T-cell (primary cell): Measurements from ENCODE around the gene PRMT5. TPM values are rescaled to one million over a fixed set of nuclear protein-coding genes. Genes with fewer than 3 reads are reported as not detected.
A peak's percentile ranks its signal among the peaks of the same experiment; 100 is the strongest.

Experiments
- ATAC-seq, 4 experiments: fragments of 200-7000 bp in 3 of 4; fragments of 150-1000 bp in 1 of 4; cut with Tn5 transposase; replicated peaks in 1 of 4; 1 replicate in 3 of 4; 2 replicates in 1 of 4; pipeline ENCODE4 v1.10.0; 2021; ENCODE audit warnings: moderate library complexity in 3 of 4, mild to moderate bottlenecking in 2 of 4, moderate number of reproducible peaks in 1 of 4
- CTCF ChIA-PET, 2 donors: fragments of 300-600 bp; sonication (Branson Sonifier 250); formaldehyde crosslinking; loops; one replicate each; lab custom pipeline; 2022; ENCODE audit warnings: antibody characterized with exemption in 2 of 2; lab: Charles Lee
- POLR2A ChIA-PET, 2 donors: fragments of 300-600 bp; sonication (Branson Sonifier 250); formaldehyde crosslinking; loops; one replicate each; lab custom pipeline; 2022; ENCODE audit warnings: antibody characterized with exemption in 2 of 2; lab: Charles Lee
- DNase-seq, 35 experiments: peaks; one replicate each; pipeline versions ENCODE4 v3.0.0 to v3.0.0-alpha.2; 2013 to 2023
- H3K27ac ChIP-seq: one replicate; pipeline ENCODE4 v1.5.1; 2013; ENCODE audit warnings: low read length
- H3K27me3 ChIP-seq, 2 experiments: replicated peaks in 1 of 2; 1 replicate in 1 of 2; 2 replicates in 1 of 2; pipeline versions ENCODE4 v1.6.1 to v1.7.0; 2013; ENCODE audit warnings: low read length in 1 of 2, mixed read lengths in 1 of 2; ENCODE audit not compliant: control insufficient read depth in 2 of 2, insufficient read depth in 2 of 2; ENCODE audit errors: extremely low read depth in 1 of 2
- H3K36me3 ChIP-seq, 2 donors: 1 replicate in 1 of 2; 2 replicates in 1 of 2; pipeline versions ENCODE4 v1.6.1 to v1.7.0; 2013; ENCODE audit warnings: low read length in 1 of 2; ENCODE audit not compliant: control insufficient read depth in 2 of 2, insufficient read depth in 1 of 2; ENCODE audit errors: extremely low read depth in 1 of 2
- H3K4me1 ChIP-seq, 2 experiments: 1 replicate in 1 of 2; 2 replicates in 1 of 2; pipeline versions ENCODE4 v1.6.1 to v1.7.0; 2013; ENCODE audit warnings: low read length in 2 of 2, mixed read lengths in 1 of 2; ENCODE audit not compliant: insufficient read depth in 2 of 2, control insufficient read depth in 1 of 2; ENCODE audit errors: extremely low read depth in 1 of 2
- H3K4me3 ChIP-seq, 2 donors: 1 replicate in 1 of 2; 2 replicates in 1 of 2; pipeline versions ENCODE4 v1.5.1 to v1.7.0; 2013; ENCODE audit warnings: mild to moderate bottlenecking in 2 of 2, low read length in 1 of 2, moderate library complexity in 1 of 2; ENCODE audit not compliant: control insufficient read depth in 1 of 2; ENCODE audit errors: extremely low read depth in 1 of 2
- H3K9me3 ChIP-seq: 2 replicates; pipeline ENCODE4 v1.7.0; 2013
- H3K27ac Mint-ChIP-seq, 2 donors: one replicate each; pipeline ENCODE4 v1.8.0; 2020 to 2021; ENCODE audit warnings: mild to moderate bottlenecking in 2 of 2, mixed read lengths in 2 of 2
- H3K27me3 Mint-ChIP-seq, 2 donors: one replicate each; pipeline ENCODE4 v1.8.0; 2021 to 2022; ENCODE audit warnings: mixed read lengths in 2 of 2
- H3K36me3 Mint-ChIP-seq: one replicate; pipeline ENCODE4 v1.8.0; 2021; ENCODE audit warnings: mixed read lengths
- H3K4me1 Mint-ChIP-seq, 3 donors: one replicate each; pipeline ENCODE4 v1.8.0; 2020 to 2022; ENCODE audit warnings: mixed read lengths in 3 of 3, mild to moderate bottlenecking in 1 of 3
- H3K4me3 Mint-ChIP-seq, 3 donors: one replicate each; pipeline ENCODE4 v1.8.0; 2020 to 2022; ENCODE audit warnings: mild to moderate bottlenecking in 3 of 3, mixed read lengths in 3 of 3, moderate library complexity in 3 of 3
- H3K9me3 Mint-ChIP-seq, 3 donors: one replicate each; pipeline ENCODE4 v1.8.0; 2020 to 2022; ENCODE audit warnings: mixed read lengths in 3 of 3
- WGBS: methylation state at CpG from one replicate; pipeline ENCODE4 v1.1.5; 2013; ENCODE audit warnings: missing lambda C conversion rate; ENCODE audit not compliant: insufficient coverage; 5-methylcytosine and 5-hydroxymethylcytosine counted together
- total RNA-seq, 35 experiments: library from RNA in 6 of 35; stranded (reverse) in 6 of 35; fragments of 120-200 nt in 1 of 35; gene quantifications; one replicate each; pipeline versions ENCODE4 v1.2.1 to v1.2.4 and lab custom pipeline; 2013 to 2026

PRMT5 gene
- total RNA-seq, 5 donors from 2014 or later (not counting 1 experiment from before 2014, with no cell fraction given): 17.7 to 45.3 (median 37.5) TPM

- Histone ChIP-seq H3K4me1 (peaks cover 2 to 10% of the 10 kb centered on the region in 2 experiments), H3K27ac (no peak overlapping the region), H3K36me3 (peaks cover 16 to 49% of the 10 kb centered on the region in 2 donors), H3K4me3 (no peak overlapping the region), H3K27me3 (no peaks in the 10 kb centered on the region), H3K9me3 (no peaks in the 10 kb centered on the region)
- H3K36me3 Mint-ChIP-seq: peaks cover 36% of the 10 kb centered on the region
- DNase-seq (peak in 26 of 35 experiments; percentile 17 to 85 (median 39)), ATAC-seq (peak; percentile 73 to 81 (median 80))
- no peaks in the 10 kb centered on the region for H3K27me3 Mint-ChIP-seq
- no peaks in the 10 kb centered on the region for H3K9me3 Mint-ChIP-seq
- peaks cover 8 to 11% (median 9%) of the 10 kb centered on the region in 3 donors for H3K4me1 Mint-ChIP-seq
- no CpG with 5 or more reads among the region's 3 CpGs for WGBS
- ChIA-PET POLR2A (interaction anchor here (0.5 to 1.3 kb wide), 2 partner anchors 13 to 19 kb away, joined by 4 to 7 read pairs; partner anchors contain the start of gene RBM23 (in 1 of the 2)), CTCF (interaction anchor here (0.6 to 2.7 kb wide), 24 partner anchors 10 to 343 kb away, joined by 3 to 23 read pairs (median 5); partner anchors contain the start of genes LRP10 (in 1 of the 2) and REM2 (in 1 of the 2))
- peak overlapping the region in 1 of 2 donors; percentile 41 for H3K27ac Mint-ChIP-seq
- H3K4me3 Mint-ChIP-seq: no peak overlapping the region
These were observed 28.9 kb downstream of the PRMT5 start for GRCh38 chr14:22900081-22900799.

DNA sequence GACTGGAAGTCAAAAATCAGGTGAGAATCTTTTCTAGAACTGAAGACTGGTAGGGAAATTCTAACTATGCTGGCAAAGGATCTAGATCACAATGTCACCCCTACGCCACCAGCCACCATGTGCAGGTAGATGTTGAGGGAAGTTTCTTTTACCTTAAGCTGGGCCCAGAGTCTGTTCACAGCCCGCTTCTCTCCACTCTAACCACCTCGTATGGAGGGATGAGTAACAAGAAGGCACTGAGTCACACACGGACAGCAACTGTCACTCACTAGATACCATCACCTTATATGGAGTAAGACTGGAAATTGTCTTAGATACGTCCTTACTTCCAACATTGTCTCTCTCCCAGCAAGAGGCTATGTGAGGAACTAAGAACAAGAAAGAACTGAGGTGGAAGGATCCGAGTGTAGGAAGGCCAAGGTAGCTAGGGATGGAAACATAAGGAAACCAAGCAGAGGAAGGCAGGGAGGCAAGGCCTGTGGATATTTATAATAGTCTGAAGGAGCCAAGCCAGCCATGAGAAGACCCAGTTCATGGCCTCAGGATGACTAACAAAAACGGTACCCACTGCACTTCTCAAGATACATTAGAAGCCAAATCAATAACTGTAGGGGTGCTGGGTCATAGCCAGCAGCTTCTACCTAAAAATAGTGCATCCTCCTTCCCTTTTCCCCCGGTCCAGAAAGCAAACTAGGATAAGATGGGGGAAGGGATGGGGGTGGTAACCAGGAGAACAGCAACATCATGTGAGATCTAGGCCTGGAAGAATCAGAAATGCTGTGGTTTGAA is 30.7 kb downstream of the PRMT5 start:
- DNase-seq (no peak), ATAC-seq (no peak)
- H3K4me1 ChIP-seq: peaks cover 2 to 10% of the 10 kb centered on the region in 2 experiments
- no peaks in the 10 kb centered on the region for H3K27me3 Mint-ChIP-seq
- no peaks in the 10 kb centered on the region for H3K9me3 Mint-ChIP-seq
- H3K9me3 ChIP-seq: no peaks in the 10 kb centered on the region
- H3K36me3 Mint-ChIP-seq: peaks cover 25% of the 10 kb centered on the region
- WGBS: no CpG with 5 or more reads among the region's 8 CpGs
- no peak overlapping the region for H3K27ac ChIP-seq
- no peak overlapping the region for H3K27ac Mint-ChIP-seq
- no peak overlapping the region for H3K4me3 Mint-ChIP-seq
- peaks cover 8 to 11% (median 10%) of the 10 kb centered on the region in 3 donors for H3K4me1 Mint-ChIP-seq
- no peaks in the 10 kb centered on the region for H3K27me3 ChIP-seq
- peaks cover 8 to 31% of the 10 kb centered on the region in 2 donors for H3K36me3 ChIP-seq
- CTCF ChIA-PET: interaction anchor here in 1 of 2 donors (0.6 to 2.7 kb wide), 3 partner anchors 10 to 29 kb away, joined by 3 to 12 read pairs (median 3); no protein-coding TSS in a partner anchor
- H3K4me3 ChIP-seq: no peak overlapping the region
- POLR2A ChIA-PET: no interaction called here

- H3K36me3 Mint-ChIP-seq: peaks cover 27% of the 10 kb centered on the region
- Histone ChIP-seq H3K27me3 (no peaks in the 10 kb centered on the region), H3K4me1 (peaks cover 2 to 10% of the 10 kb centered on the region in 2 experiments), H3K9me3 (no peaks in the 10 kb centered on the region), H3K36me3 (peaks cover 8 to 21% of the 10 kb centered on the region in 2 donors), H3K4me3 (no peak overlapping the region), H3K27ac (no peak overlapping the region)
- H3K4me1 Mint-ChIP-seq: peaks cover 8 to 11% (median 10%) of the 10 kb centered on the region in 3 donors
- no peak overlapping the region for H3K4me3 Mint-ChIP-seq
- ChIA-PET POLR2A (no interaction called here), CTCF (interaction anchor here in 1 of 2 donors (2.0 kb wide), 1 partner anchor 74 kb away, joined by 7 read pairs; no protein-coding TSS in a partner anchor)
- no CpG with 5 or more reads among the region's 1 CpG for WGBS
- no peak for DNase-seq
- ATAC-seq: no peak
- H3K27ac Mint-ChIP-seq: peak overlapping the region; percentile 43 to 52
- no peaks in the 10 kb centered on the region for H3K27me3 Mint-ChIP-seq
- H3K9me3 Mint-ChIP-seq: no peaks in the 10 kb centered on the region
These were observed 31.8 kb downstream of the PRMT5 start for GRCh38 chr14:22897357-22897756.

- Histone ChIP-seq H3K4me1 (peaks cover 2 to 10% of the 10 kb centered on the region in 2 experiments), H3K27me3 (no peaks in the 10 kb centered on the region), H3K9me3 (no peaks in the 10 kb centered on the region), H3K36me3 (peaks cover 8 to 15% of the 10 kb centered on the region in 2 donors), H3K27ac (no peak overlapping the region), H3K4me3 (no peak overlapping the region)
- ChIA-PET POLR2A (interaction anchor here (0.6 to 0.9 kb wide), 2 partner anchors 14 to 27 kb away, joined by 3 read pairs; no protein-coding TSS in a partner anchor), CTCF (interaction anchor here (0.8 to 2.0 kb wide), 5 partner anchors 10 to 1419 kb away, joined by 3 to 7 read pairs (median 4); partner anchors contain the start of gene LRP10 (in 1 of the 2))
- no peak overlapping the region for H3K4me3 Mint-ChIP-seq
- H3K9me3 Mint-ChIP-seq: no peaks in the 10 kb centered on the region
- peak overlapping the region; percentile 11 to 45 for H3K27ac Mint-ChIP-seq
- peaks cover 22% of the 10 kb centered on the region for H3K36me3 Mint-ChIP-seq
- 100% methylated on average over 2 of the region's 3 CpGs for WGBS
- ATAC-seq (no peak), DNase-seq (no peak)
- H3K4me1 Mint-ChIP-seq: peaks cover 8 to 12% (median 11%) of the 10 kb centered on the region in 3 donors
- H3K27me3 Mint-ChIP-seq: no peaks in the 10 kb centered on the region
These were observed 32.4 kb downstream of the PRMT5 start for GRCh38 chr14:22896760-22897159.

DNA sequence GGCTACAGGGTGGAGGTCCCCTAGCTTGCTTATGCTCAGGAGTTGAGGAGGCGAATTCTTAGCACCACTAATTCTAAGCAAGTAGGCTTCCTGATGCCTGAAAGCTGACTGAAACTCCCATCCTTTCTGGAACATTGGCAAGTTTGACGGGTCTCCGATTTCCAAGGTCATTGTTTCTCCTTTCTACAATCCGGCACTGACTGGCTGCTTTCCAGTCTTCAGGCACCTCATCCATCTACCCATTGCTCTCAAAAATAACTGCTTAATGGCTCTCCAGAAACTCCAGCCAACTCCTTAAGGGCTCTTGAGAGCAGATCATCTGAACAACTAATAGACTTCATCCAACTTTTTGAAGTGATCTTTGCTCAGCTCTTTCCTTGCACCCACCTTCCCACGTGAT is 32.8 kb downstream of the PRMT5 start:
- no peaks in the 10 kb centered on the region for H3K27me3 ChIP-seq
- ATAC-seq: no peak
- CTCF ChIA-PET: interaction anchor here (0.8 to 2.0 kb wide), 5 partner anchors 10 to 1419 kb away, joined by 3 to 7 read pairs (median 4); partner anchors contain the start of gene LRP10 (in 1 of the 2)
- peak overlapping the region; percentile 11 to 45 for H3K27ac Mint-ChIP-seq
- H3K4me1 ChIP-seq: peaks cover 2 to 10% of the 10 kb centered on the region in 2 experiments
- no peaks in the 10 kb centered on the region for H3K9me3 Mint-ChIP-seq
- H3K36me3 ChIP-seq: peaks cover 6 to 11% of the 10 kb centered on the region in 2 donors
- H3K27me3 Mint-ChIP-seq: no peaks in the 10 kb centered on the region
- H3K27ac ChIP-seq: no peak overlapping the region
- H3K4me3 Mint-ChIP-seq: no peak overlapping the region
- WGBS: 100% methylated on average over 4 of the region's 5 CpGs
- H3K4me1 Mint-ChIP-seq: peaks cover 8 to 12% (median 11%) of the 10 kb centered on the region in 3 donors
- peaks cover 18% of the 10 kb centered on the region for H3K36me3 Mint-ChIP-seq
- no peak for DNase-seq
- POLR2A ChIA-PET: interaction anchor here (0.6 to 0.9 kb wide), 3 partner anchors 14 to 38 kb away, joined by 3 read pairs; no protein-coding TSS in a partner anchor
- no peak overlapping the region for H3K4me3 ChIP-seq
- H3K9me3 ChIP-seq: no peaks in the 10 kb centered on the region
